Nephron (organoid): ENCODE measurements around the gene UBA52.
A peak's percentile ranks its signal among the peaks of the same experiment; 100 is the strongest.

Experiments used
- H3K27ac Mint-ChIP-seq, 3 experiments: 2 replicates each; pipeline ENCODE4 v1.8.0; 2020; ENCODE audit warnings: mixed read lengths in 3 of 3, mild to moderate bottlenecking in 2 of 3, moderate library complexity in 1 of 3
- H3K27me3 Mint-ChIP-seq: 2 replicates; pipeline ENCODE4 v1.8.0; 2021; ENCODE audit warnings: low read depth, mild to moderate bottlenecking, moderate library complexity, mixed read lengths
- H3K36me3 Mint-ChIP-seq: 2 replicates; pipeline ENCODE4 v1.8.0; 2020; ENCODE audit warnings: low read depth, mixed read lengths
- H3K4me1 Mint-ChIP-seq: 2 replicates; pipeline ENCODE4 v1.8.0; 2020; ENCODE audit warnings: mixed read lengths
- H3K4me3 Mint-ChIP-seq, 3 experiments: 2 replicates each; pipeline ENCODE4 v1.8.0; 2020; ENCODE audit warnings: mild to moderate bottlenecking in 3 of 3, mixed read lengths in 3 of 3, moderate library complexity in 2 of 3
- H3K9me3 Mint-ChIP-seq: 2 replicates; pipeline ENCODE4 v1.8.0; 2020; ENCODE audit warnings: mixed read lengths
- CTCF ChIP-seq, 3 experiments: fragments of 200-600 bp; sonication (generic); IDR thresholded peaks; one replicate each; pipeline ENCODE4 v1.5.0; 2021; ENCODE audit warnings: antibody characterized with exemption in 3 of 3; ENCODE audit not compliant: unreplicated experiment in 3 of 3

Gene UBA52

DNA sequence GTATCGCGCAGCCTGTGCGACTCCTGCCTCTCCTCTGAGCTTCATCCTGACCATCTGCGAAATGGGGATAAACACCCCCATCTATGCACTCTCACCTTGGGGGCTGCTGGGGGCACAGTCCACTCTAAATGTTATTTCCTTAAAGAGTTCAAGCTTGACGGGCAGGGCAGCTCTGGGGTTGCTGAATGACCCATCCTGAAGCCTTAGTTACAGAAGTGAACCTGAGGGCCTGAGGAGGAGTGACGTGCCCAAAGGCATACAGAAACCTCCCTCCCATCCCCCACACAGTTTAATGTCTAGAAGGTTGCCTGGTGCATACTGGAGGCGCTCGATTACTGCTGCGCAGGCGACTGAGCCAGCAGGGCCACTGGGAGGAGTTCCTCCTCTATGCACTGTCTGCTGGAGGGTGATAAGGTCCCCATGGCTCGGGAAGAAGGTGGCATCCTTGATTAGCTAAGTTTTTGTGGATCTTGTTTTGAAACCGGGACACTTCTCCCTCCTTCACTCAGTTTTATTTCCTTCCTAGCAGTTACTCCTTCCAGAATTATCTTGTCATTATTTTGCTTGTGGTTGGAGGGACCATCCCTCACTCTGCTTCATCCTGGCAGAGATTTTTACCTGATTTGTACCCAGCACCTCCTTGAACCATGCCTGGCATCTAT is 27.7 kb upstream of the UBA52 start:
- Mint-ChIP-seq H3K4me1 (no peaks in the 10 kb centered on the region), H3K27me3 (no peaks in the 10 kb centered on the region), H3K27ac (peak overlapping the region; percentile 50 to 89 (median 54)), H3K36me3 (peaks cover 17% of the 10 kb centered on the region), H3K9me3 (no peaks in the 10 kb centered on the region), H3K4me3 (peak overlapping the region; percentile 87 to 92 (median 90))
- no peak for TF ChIP-seq CTCF (IDR thresholded peaks at IDR 0.05; ENCODE audit: unreplicated experiment in 3 of 3)

DNA sequence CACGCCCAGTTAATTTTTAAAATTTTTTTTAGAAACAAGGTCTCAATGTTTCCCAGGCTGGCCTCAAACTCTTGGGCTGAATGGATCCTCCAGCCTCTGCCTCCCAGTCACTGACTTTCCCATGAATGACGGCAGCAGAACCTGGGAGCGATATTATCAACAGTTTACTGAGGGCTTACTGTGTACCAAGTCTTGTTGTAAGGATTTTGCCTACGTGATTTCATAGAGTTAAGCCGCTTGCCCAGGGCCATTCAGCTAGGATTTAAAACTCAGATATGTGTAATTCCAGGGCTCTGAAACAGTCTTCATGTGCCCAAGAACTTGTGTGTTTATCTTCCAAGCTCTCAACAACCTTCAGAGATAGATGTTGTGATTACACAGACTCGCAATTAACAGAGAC is 20.0 kb upstream of the UBA52 start:
- no peaks in the 10 kb centered on the region for H3K27me3 Mint-ChIP-seq
- no peaks in the 10 kb centered on the region for H3K36me3 Mint-ChIP-seq
- H3K9me3 Mint-ChIP-seq: no peaks in the 10 kb centered on the region
- TF ChIP-seq CTCF (IDR thresholded peaks at IDR 0.05; ENCODE audit: unreplicated experiment in 3 of 3): no peak
- H3K27ac Mint-ChIP-seq: no peak overlapping the region
- no peak overlapping the region for H3K4me3 Mint-ChIP-seq
- H3K4me1 Mint-ChIP-seq: no peaks in the 10 kb centered on the region

- peaks cover 7% of the 10 kb centered on the region for H3K4me1 Mint-ChIP-seq
- H3K36me3 Mint-ChIP-seq: peaks cover 3% of the 10 kb centered on the region
- peak within 1 kb of the TSS; percentile 66 to 96 (median 76) for H3K27ac Mint-ChIP-seq
- H3K9me3 Mint-ChIP-seq: no peaks in the 10 kb centered on the region
- peak within 1 kb of the TSS; percentile 90 to 94 (median 90) for H3K4me3 Mint-ChIP-seq
- no peak for TF ChIP-seq CTCF (IDR thresholded peaks at IDR 0.05; ENCODE audit: unreplicated experiment in 3 of 3)
- no peaks in the 10 kb centered on the region for H3K27me3 Mint-ChIP-seq
Measured at GRCh38 chr19:18557411-18558201, 14.1 kb upstream of the UBA52 start, which contains the start of gene KXD1. Gene KXD1, plus strand, starts transcription at chr19:18557870. Its CDS starts 4,187 bp downstream, at chr19:18562057.

GRCh38 chr19:18558202-18558555 is 13.5 kb upstream of the UBA52 start:
- H3K36me3 Mint-ChIP-seq: peaks cover 3% of the 10 kb centered on the region
- H3K27me3 Mint-ChIP-seq: no peaks in the 10 kb centered on the region
- peak overlapping the region; percentile 90 to 94 (median 90) for H3K4me3 Mint-ChIP-seq
- TF ChIP-seq CTCF (IDR thresholded peaks at IDR 0.05; ENCODE audit: unreplicated experiment in 3 of 3): no peak
- H3K27ac Mint-ChIP-seq: peak overlapping the region; percentile 19 to 76 (median 34)
- peaks cover 7% of the 10 kb centered on the region for H3K4me1 Mint-ChIP-seq
- H3K9me3 Mint-ChIP-seq: no peaks in the 10 kb centered on the region

DNA sequence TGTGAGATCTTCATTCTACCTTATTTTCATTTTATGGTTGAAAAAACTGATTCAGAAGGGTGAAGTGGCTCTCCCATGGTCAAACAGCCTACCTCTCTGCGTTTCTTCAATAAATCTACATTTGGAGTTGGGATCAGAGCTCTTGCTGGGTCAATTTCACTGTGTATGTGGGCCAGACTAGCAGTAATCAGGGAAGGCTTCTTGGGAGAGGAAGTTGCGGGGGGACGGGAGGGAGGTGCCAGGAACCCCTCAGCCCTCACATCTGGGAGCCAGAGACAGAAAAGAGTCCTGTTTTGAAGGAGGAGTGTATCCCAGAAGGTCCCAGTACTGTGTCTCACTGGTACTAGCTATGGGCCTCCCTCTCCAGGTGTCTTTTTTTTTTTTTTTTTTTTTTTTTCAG is 13.1 kb upstream of the UBA52 start:
- TF ChIP-seq CTCF (IDR thresholded peaks at IDR 0.05; ENCODE audit: unreplicated experiment in 3 of 3): no peak
- Mint-ChIP-seq H3K36me3 (peaks cover 3% of the 10 kb centered on the region), H3K4me1 (peaks cover 7% of the 10 kb centered on the region), H3K4me3 (peak overlapping the region; percentile 90 to 94 (median 90)), H3K27me3 (no peaks in the 10 kb centered on the region), H3K27ac (peak overlapping the region; percentile 19 to 76 (median 34)), H3K9me3 (no peaks in the 10 kb centered on the region)
